Measurements from ENCODE around the gene FBLN5.

FBLN5 gene

GRCh38 chr14:91947475-91948184, at the start of gene FBLN5:
FBLN5 (minus strand) TSS chr14:91947694; CDS start chr14:91947229, 465 bp downstream.
- peaks cover 53% of the 10 kb centered on the region for H3K27me3 Mint-ChIP-seq
- peak; percentile 26 for DNase-seq
- peak within 1 kb of the TSS; percentile 91 for H3K4me3 Mint-ChIP-seq
- ATAC-seq: peak; percentile 80
- H3K9me3 Mint-ChIP-seq: no peaks in the 10 kb centered on the region
- H3K4me1 Mint-ChIP-seq: peaks cover 39% of the 10 kb centered on the region
- H3K27ac Mint-ChIP-seq: peak within 1 kb of the TSS; percentile 34 to 90

DNA sequence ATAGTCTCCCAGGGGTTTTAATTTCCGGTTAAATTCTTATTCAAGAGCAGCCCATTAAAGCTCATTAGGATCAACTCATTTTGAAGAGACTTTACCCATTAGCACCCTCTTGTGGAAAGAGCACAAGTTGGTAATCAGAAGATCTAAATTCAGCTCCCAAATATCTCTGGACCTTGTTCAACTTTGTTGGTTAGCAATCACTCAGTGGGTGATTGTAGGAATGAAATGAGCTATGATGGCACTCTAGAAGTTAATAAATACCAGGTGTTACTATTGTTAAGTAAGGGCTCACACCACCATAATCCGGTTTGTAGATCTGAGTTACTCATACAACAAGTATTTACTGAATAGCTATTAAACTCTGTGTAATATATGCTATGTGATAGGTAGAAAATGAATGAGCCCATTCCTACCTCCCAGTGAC, 49.5 kb upstream of the FBLN5 start:
- Mint-ChIP-seq H3K9me3 (no peaks in the 10 kb centered on the region), H3K27ac (peak overlapping the region in 1 of 2 donors; percentile 79), H3K4me3 (no peak overlapping the region), H3K4me1 (peaks cover 42% of the 10 kb centered on the region), H3K27me3 (no peaks in the 10 kb centered on the region)
- ATAC-seq: peak; percentile 54
- no peak for DNase-seq

GRCh38 chr14:91987192-91987591, 39.7 kb upstream of the FBLN5 start:
- no peaks in the 10 kb centered on the region for H3K9me3 Mint-ChIP-seq
- no peak overlapping the region for H3K27ac Mint-ChIP-seq
- H3K4me3 Mint-ChIP-seq: no peak overlapping the region
- no peaks in the 10 kb centered on the region for H3K4me1 Mint-ChIP-seq
- no peak for DNase-seq
- ATAC-seq: no peak
- H3K27me3 Mint-ChIP-seq: no peaks in the 10 kb centered on the region

DNA sequence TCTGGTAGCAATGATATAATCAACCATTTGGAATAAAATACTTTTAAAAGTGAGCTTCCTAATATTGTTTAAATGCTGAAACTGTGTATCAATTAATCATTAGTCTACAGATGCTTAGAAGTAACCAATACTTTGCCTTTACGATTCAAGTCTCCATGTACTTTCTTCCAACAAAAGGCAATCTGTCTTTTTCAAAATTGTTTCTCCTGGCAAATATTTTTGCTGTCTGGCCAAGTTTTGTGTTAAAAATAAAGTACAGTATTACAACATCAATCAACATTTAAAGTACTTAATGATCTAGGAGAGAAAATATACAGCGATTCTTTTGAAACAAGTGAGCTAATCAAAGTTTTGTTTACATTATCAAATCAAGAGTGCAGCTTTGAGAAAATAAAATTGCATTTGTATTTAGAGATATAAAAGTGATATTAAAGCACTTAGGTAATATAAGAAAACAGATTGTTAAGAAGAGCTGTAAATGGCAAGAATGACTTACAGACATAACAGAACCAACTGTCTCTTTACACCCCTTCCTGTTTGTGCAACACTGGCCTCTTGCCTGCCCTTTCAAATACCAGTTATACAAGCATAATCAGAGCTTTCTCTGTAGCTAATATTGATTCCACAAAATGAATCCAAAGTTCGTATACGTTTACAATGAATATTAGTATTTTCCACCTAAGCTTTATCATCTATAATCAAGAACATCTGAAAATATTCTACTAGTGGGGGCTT, 38.2 kb upstream of the FBLN5 start:
- no peaks in the 10 kb centered on the region for H3K4me1 Mint-ChIP-seq
- no peaks in the 10 kb centered on the region for H3K27me3 Mint-ChIP-seq

GRCh38 chr14:91985008-91985407, 37.5 kb upstream of the FBLN5 start:
- H3K9me3 Mint-ChIP-seq: no peaks in the 10 kb centered on the region
- peaks cover 7% of the 10 kb centered on the region for H3K4me1 Mint-ChIP-seq
- peak overlapping the region; percentile 30 to 85 for H3K27ac Mint-ChIP-seq
- no peak for DNase-seq
- H3K27me3 Mint-ChIP-seq: no peaks in the 10 kb centered on the region
- no peak for ATAC-seq
- H3K4me3 Mint-ChIP-seq: no peak overlapping the region

More for the DNA sequence above, 38.2 kb upstream of the FBLN5 start:
- DNase-seq (no peak), ATAC-seq (no peak)
- H3K4me3 Mint-ChIP-seq: no peak overlapping the region
- H3K27ac Mint-ChIP-seq: no peak overlapping the region
- H3K9me3 Mint-ChIP-seq: no peaks in the 10 kb centered on the region

DNA sequence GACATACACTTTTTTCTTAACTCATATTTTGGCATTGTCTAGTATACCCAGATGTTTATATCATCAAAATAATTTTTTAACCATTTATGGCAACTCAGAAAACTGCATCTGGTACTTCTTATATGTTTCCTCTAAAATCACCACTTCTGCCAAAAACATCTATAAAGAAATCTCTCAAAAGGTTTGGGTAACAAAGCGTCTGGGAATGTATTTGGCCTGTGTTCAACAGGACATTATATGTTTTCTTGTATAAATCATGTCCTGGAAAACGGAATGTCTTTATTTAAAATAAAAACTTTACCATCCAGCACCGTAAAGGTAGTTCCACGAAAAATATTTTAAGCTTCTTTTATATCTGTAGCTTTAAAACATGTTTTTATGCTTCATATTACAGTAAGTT, 36.1 kb upstream of the FBLN5 start:
- H3K27me3 Mint-ChIP-seq: no peaks in the 10 kb centered on the region
- H3K4me1 Mint-ChIP-seq: peaks cover 18% of the 10 kb centered on the region
- H3K27ac Mint-ChIP-seq: no peak overlapping the region
- ATAC-seq: no peak
- H3K9me3 Mint-ChIP-seq: no peaks in the 10 kb centered on the region
- H3K4me3 Mint-ChIP-seq: no peak overlapping the region
- no peak for DNase-seq

GRCh38 chr14:91980157-91980556, 32.7 kb upstream of the FBLN5 start:
- peak overlapping the region in 1 of 2 donors; percentile 58 for H3K4me3 Mint-ChIP-seq
- H3K27me3 Mint-ChIP-seq: no peaks in the 10 kb centered on the region
- peak; percentile 100 for ATAC-seq
- H3K9me3 Mint-ChIP-seq: no peaks in the 10 kb centered on the region
- H3K27ac Mint-ChIP-seq: peak overlapping the region in 1 of 2 donors; percentile 82
- H3K4me1 Mint-ChIP-seq: peaks cover 28% of the 10 kb centered on the region
- DNase-seq: peak in 1 of 2 donors; percentile 18

- Mint-ChIP-seq H3K27ac (no peak overlapping the region), H3K4me1 (peaks cover 28% of the 10 kb centered on the region), H3K4me3 (no peak overlapping the region), H3K9me3 (no peaks in the 10 kb centered on the region), H3K27me3 (no peaks in the 10 kb centered on the region)
- ATAC-seq: no peak
- DNase-seq: no peak
These were observed 30.4 kb upstream of the FBLN5 start for GRCh38 chr14:91977884-91978283.

DNA sequence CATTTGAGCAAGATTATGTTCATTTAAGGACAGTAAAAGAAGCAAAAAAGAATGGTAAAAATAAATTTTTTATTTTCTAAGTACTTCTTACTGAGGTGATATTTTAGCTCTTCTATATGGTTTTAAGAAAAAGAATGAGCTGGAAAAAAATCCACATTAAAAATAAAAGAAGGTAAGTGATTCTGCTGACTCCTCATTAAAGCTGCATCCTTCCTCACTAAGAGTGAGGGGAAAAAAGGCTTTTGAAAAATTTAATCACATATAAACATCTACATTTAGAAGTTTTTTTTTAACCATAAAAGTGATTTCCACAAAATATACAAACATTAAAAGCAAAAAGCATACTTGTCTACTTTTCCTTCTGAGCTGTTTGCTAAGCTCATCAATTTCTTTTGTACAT, 28.3 kb upstream of the FBLN5 start:
- H3K27ac Mint-ChIP-seq: no peak overlapping the region
- no peaks in the 10 kb centered on the region for H3K27me3 Mint-ChIP-seq
- ATAC-seq (no peak), DNase-seq (no peak)
- H3K4me1 Mint-ChIP-seq: peaks cover 28% of the 10 kb centered on the region
- no peak overlapping the region for H3K4me3 Mint-ChIP-seq
- H3K9me3 Mint-ChIP-seq: no peaks in the 10 kb centered on the region

- no peak for ATAC-seq
- no peak overlapping the region for H3K27ac Mint-ChIP-seq
- no peaks in the 10 kb centered on the region for H3K9me3 Mint-ChIP-seq
These were observed 23.8 kb upstream of the FBLN5 start for GRCh38 chr14:91971188-91971778.

GRCh38 chr14:91968280-91968679, 20.8 kb upstream of the FBLN5 start:
- no peaks in the 10 kb centered on the region for H3K27me3 Mint-ChIP-seq

More at GRCh38 chr14:91971188-91971778, 23.8 kb upstream of the FBLN5 start:
- peaks cover 10% of the 10 kb centered on the region for H3K4me1 Mint-ChIP-seq
- DNase-seq: no peak
- no peaks in the 10 kb centered on the region for H3K27me3 Mint-ChIP-seq
- no peak overlapping the region for H3K4me3 Mint-ChIP-seq

GRCh38 chr14:91964724-91965123, 17.2 kb upstream of the FBLN5 start:
- DNase-seq (no peak), ATAC-seq (no peak)
- Mint-ChIP-seq H3K4me3 (no peak overlapping the region), H3K4me1 (peaks cover 18% of the 10 kb centered on the region), H3K27ac (no peak overlapping the region), H3K9me3 (no peaks in the 10 kb centered on the region), H3K27me3 (no peaks in the 10 kb centered on the region)

More at GRCh38 chr14:91968280-91968679, 20.8 kb upstream of the FBLN5 start:
- H3K9me3 Mint-ChIP-seq: no peaks in the 10 kb centered on the region
- H3K4me3 Mint-ChIP-seq: peak overlapping the region; percentile 5 to 40
- ATAC-seq: peak; percentile 99
- peak; percentile 23 to 57 for DNase-seq
- no peak overlapping the region for H3K27ac Mint-ChIP-seq
- peaks cover 10% of the 10 kb centered on the region for H3K4me1 Mint-ChIP-seq

- Mint-ChIP-seq H3K27me3 (no peaks in the 10 kb centered on the region), H3K9me3 (no peaks in the 10 kb centered on the region), H3K4me3 (no peak overlapping the region), H3K27ac (no peak overlapping the region), H3K4me1 (peaks cover 16% of the 10 kb centered on the region)
- DNase-seq (no peak), ATAC-seq (no peak)
These were observed 16.5 kb upstream of the FBLN5 start for GRCh38 chr14:91964011-91964410.

- no peaks in the 10 kb centered on the region for H3K9me3 Mint-ChIP-seq
- no peak overlapping the region for H3K27ac Mint-ChIP-seq
- ATAC-seq (no peak), DNase-seq (no peak)
- H3K27me3 Mint-ChIP-seq: no peaks in the 10 kb centered on the region
- H3K4me3 Mint-ChIP-seq: no peak overlapping the region
- H3K4me1 Mint-ChIP-seq: peaks cover 11% of the 10 kb centered on the region
These were observed 16.0 kb upstream of the FBLN5 start for GRCh38 chr14:91963465-91963864.

GRCh38 chr14:91961297-91962220, 14.1 kb upstream of the FBLN5 start:
- Mint-ChIP-seq H3K4me1 (peaks cover 8% of the 10 kb centered on the region), H3K27ac (no peak overlapping the region), H3K4me3 (no peak overlapping the region), H3K9me3 (no peaks in the 10 kb centered on the region), H3K27me3 (peaks cover 10% of the 10 kb centered on the region)
- no peak for DNase-seq
- ATAC-seq: no peak
